Measurements from ENCODE around the gene CD109.

Gene CD109

GRCh38 chr6:73733791-73734190 is 37.8 kb downstream of the CD109 start:
- Histone ChIP-seq H4K20me1 (ENCODE audit: insufficient read depth) (no peaks in the 10 kb centered on the region), H3K4me2 (no peak overlapping the region), H3K4me3 (IDR thresholded peaks at IDR 0.05; ENCODE audit: insufficient read depth, low read depth, low read length) (no peak overlapping the region), H2AFZ (ENCODE audit: low read depth) (peak overlapping the region; percentile 74), H3K9ac (no peak overlapping the region), H3K36me3 (ENCODE audit: insufficient read depth) (no peaks in the 10 kb centered on the region), H3K79me2 (ENCODE audit: insufficient read depth, low read depth) (no peaks in the 10 kb centered on the region), H3K4me1 (ENCODE audit: low read depth, poor library complexity, severe bottlenecking) (peaks cover 8% of the 10 kb centered on the region), H3K27ac (no peak overlapping the region), H3K27me3 (ENCODE audit: insufficient read depth, low read depth) (no peaks in the 10 kb centered on the region)
- no peak for TF ChIP-seq CTCF (conservative IDR thresholded peaks at IDR 0.05; ENCODE audit: low read depth, low read length)

GRCh38 chr6:73734832-73735453 is 38.9 kb downstream of the CD109 start:
- Histone ChIP-seq H3K4me2 (no peak overlapping the region), H3K4me1 (ENCODE audit: low read depth, poor library complexity, severe bottlenecking) (peaks cover 8% of the 10 kb centered on the region), H4K20me1 (ENCODE audit: insufficient read depth) (no peaks in the 10 kb centered on the region), H3K27ac (no peak overlapping the region), H3K9ac (no peak overlapping the region), H3K4me3 (IDR thresholded peaks at IDR 0.05; ENCODE audit: insufficient read depth, low read depth, low read length) (no peak overlapping the region), H2AFZ (ENCODE audit: low read depth) (no peak overlapping the region), H3K27me3 (ENCODE audit: insufficient read depth, low read depth) (no peaks in the 10 kb centered on the region), H3K79me2 (ENCODE audit: insufficient read depth, low read depth) (no peaks in the 10 kb centered on the region), H3K36me3 (ENCODE audit: insufficient read depth) (no peaks in the 10 kb centered on the region)
- TF ChIP-seq CTCF (conservative IDR thresholded peaks at IDR 0.05; ENCODE audit: low read depth, low read length), result no peak

- no peak overlapping the region for H3K4me2 ChIP-seq
- no peak overlapping the region for H3K4me3 ChIP-seq (IDR thresholded peaks at IDR 0.05; ENCODE audit: insufficient read depth, low read depth, low read length)
- TF ChIP-seq CTCF (conservative IDR thresholded peaks at IDR 0.05; ENCODE audit: low read depth, low read length), result no peak
- no peak overlapping the region for H3K9ac ChIP-seq
- H2AFZ ChIP-seq (ENCODE audit: low read depth), result no peak overlapping the region
- no peaks in the 10 kb centered on the region for H3K27me3 ChIP-seq (ENCODE audit: insufficient read depth, low read depth)
- H3K36me3 ChIP-seq (ENCODE audit: insufficient read depth), result no peaks in the 10 kb centered on the region
- peaks cover 8% of the 10 kb centered on the region for H3K4me1 ChIP-seq (ENCODE audit: low read depth, poor library complexity, severe bottlenecking)
- H3K27ac ChIP-seq, result no peak overlapping the region
- no peaks in the 10 kb centered on the region for H3K79me2 ChIP-seq (ENCODE audit: insufficient read depth, low read depth)
- no peaks in the 10 kb centered on the region for H4K20me1 ChIP-seq (ENCODE audit: insufficient read depth)
These were observed 42.5 kb downstream of the CD109 start for GRCh38 chr6:73738367-73739028.

DNA sequence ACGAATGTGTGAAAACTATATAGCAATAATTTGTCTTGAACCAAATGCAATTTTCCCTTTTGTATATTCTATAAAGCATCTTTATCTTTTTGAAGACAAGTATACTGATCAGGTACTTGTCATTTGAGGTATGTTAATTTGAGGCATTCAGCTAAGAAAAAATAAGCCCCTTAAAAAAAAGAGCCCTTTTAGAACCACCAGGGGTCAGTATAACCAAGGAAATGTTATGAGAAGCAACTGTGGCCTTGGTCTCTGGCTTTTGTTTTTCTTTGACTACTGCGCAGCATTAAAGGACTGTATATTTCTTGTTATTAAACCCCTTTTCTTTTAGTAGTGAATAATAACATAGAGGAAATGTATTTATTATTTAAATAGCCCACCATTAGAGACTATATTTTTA is 43.1 kb downstream of the CD109 start:
- TF ChIP-seq CTCF (conservative IDR thresholded peaks at IDR 0.05; ENCODE audit: low read depth, low read length), result peak; percentile 87
- H3K36me3 ChIP-seq (ENCODE audit: insufficient read depth), result no peaks in the 10 kb centered on the region
- H3K27me3 ChIP-seq (ENCODE audit: insufficient read depth, low read depth), result no peaks in the 10 kb centered on the region
- H3K9ac ChIP-seq, result no peak overlapping the region
- no peak overlapping the region for H2AFZ ChIP-seq (ENCODE audit: low read depth)
- no peak overlapping the region for H3K27ac ChIP-seq
- no peak overlapping the region for H3K4me3 ChIP-seq (IDR thresholded peaks at IDR 0.05; ENCODE audit: insufficient read depth, low read depth, low read length)
- H4K20me1 ChIP-seq (ENCODE audit: insufficient read depth), result no peaks in the 10 kb centered on the region
- no peak overlapping the region for H3K4me2 ChIP-seq
- no peaks in the 10 kb centered on the region for H3K79me2 ChIP-seq (ENCODE audit: insufficient read depth, low read depth)
- H3K4me1 ChIP-seq (ENCODE audit: low read depth, poor library complexity, severe bottlenecking), result peaks cover 8% of the 10 kb centered on the region
